Measurements from ENCODE around the gene NOCT.
"Not testable (repeated sequence)": the region's sequence is repeated elsewhere in the genome, so short reads cannot be mapped to it uniquely, and the experiment has no call there.

The NOCT gene, protein sequence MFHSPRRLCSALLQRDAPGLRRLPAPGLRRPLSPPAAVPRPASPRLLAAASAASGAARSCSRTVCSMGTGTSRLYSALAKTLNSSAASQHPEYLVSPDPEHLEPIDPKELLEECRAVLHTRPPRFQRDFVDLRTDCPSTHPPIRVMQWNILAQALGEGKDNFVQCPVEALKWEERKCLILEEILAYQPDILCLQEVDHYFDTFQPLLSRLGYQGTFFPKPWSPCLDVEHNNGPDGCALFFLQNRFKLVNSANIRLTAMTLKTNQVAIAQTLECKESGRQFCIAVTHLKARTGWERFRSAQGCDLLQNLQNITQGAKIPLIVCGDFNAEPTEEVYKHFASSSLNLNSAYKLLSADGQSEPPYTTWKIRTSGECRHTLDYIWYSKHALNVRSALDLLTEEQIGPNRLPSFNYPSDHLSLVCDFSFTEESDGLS

DNA sequence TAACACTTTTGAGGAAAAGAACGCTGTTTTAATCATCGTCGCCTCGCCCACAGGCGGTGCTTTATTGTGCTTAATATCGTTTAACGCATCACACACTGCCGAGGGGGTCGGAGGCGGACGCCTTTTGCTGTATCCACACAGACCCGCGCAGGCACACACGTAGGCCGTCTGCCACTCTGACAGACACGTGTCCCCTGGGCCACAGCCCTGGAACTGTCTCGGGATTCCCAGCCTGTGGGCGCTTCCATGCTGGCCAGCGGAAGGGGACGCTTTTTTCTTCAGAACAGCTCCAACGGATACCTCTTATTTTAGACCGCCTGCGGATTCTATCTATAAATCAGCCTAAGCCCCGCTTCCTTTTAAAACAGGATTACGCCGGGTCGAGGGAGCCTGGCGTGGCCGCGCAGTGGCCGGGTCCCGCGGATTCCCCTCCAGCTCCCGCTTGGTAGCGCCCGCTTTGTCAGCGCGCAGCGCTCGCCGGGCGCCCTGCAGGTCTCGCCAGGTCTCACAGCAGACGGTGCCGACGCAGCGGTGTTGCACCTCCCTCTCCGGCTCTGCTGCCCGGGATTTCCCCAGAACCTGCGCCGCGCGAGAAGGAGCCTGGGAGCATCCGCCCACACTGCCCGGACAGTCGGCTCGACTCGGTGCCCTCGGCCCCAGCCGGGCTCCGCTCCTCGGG lies at the start of gene NOCT:
Gene NOCT, plus strand, starts transcription at position 513 of the 679 bp plus-strand sequence. CDS start 201 bp downstream, outside the sequence.
- DNase-seq (ENCODE audit: low read depth): peak; percentile 86

DNA sequence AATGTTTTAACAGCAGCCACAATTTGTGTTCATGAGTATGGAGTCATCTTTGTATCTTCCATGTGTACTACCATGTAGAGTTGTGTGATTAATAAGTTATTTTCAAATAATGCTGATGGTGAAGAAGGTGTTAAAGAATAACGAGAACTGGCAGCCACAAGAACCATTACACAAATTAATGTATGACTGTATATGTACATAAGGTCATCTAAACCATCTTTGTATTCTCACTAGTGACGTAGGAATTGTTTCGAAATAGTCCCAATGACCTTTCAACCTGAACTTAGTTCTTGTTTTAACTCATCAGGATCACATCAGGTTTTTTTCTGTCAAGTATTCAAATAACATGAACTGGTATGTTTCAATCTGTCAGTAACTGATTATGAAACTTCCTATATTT lies 48.3 kb upstream of the NOCT start:
- no peak for DNase-seq (ENCODE audit: low read depth)

DNA sequence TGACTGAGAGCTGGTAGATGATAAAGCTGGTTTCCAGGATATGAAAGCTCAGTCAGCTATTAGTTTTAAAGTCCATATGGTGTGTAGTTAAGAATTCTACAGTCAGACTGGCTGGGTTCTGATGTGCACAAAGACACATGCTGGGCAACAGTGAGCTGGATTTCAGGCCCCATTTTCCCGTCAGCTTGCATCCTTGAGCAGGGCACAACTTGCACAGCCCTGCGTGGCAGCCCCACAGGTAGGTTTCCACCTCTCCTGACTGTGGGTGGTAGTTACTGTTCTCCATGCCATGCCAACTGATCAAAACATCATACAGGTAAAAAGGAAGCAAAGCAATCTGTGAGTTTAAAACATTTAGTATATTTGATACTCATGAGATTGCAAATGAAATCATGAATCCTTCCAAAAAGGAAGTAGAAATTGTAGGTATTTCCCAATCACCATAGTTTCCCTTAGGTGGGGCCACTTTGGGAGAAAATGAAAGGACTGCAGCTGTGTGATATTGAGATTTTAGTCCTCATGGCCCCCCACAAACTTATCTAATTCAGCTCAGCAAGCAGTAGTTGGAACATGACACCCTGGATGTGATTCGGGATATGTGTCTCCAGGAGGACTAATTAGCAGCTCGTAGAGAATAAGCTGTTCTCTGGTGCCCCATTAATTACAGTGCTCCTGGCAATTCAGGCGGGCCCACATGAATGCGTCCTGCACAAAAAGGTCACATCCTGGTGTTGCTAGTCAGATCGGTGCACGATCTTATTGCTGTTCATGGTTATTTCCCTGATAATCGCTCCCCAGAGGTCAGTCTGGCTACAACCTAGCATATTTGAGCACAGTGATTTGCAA lies 42.4 kb upstream of the NOCT start:
- DNase-seq (ENCODE audit: low read depth): no peak

DNA sequence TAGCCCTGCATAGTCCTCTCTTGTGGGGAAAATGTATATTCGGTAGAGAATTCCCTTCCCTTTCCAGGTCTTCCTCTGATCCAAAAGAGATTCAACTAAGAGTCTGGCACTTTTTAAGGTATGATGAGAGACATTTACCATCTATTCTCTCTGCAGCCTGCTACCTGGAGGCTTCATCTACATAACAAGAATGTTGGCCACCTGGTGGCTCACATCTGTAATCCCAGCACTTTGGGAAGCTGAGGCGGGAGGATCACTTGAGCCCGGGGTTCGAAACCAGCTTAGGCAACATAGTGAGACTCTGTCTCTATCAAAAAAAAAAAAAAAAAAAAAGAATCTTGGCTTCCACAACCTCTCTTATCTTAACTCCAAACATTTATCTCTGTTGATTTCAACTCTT lies 40.4 kb upstream of the NOCT start:
- DNase-seq (ENCODE audit: low read depth): no peak

DNA sequence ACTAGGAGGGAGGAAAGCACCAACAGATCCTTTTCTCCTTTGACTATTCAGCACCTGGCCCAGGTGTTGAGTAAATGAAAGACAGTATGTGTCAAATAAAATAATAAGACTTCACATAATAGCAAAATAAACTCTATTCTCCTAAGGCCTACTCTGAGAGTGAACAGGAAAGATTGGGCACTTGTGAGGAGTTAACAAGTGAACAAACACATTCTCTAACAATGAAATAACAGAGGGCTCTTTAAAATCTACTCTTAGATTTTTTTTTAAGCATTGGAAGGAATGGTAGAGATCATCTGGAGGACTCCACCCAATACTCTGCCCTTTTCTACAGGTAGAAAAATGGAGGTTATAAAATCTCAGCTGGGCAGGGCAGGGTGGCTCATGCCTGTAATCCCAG lies 39.1 kb upstream of the NOCT start:
- no peak for DNase-seq (ENCODE audit: low read depth)

DNA sequence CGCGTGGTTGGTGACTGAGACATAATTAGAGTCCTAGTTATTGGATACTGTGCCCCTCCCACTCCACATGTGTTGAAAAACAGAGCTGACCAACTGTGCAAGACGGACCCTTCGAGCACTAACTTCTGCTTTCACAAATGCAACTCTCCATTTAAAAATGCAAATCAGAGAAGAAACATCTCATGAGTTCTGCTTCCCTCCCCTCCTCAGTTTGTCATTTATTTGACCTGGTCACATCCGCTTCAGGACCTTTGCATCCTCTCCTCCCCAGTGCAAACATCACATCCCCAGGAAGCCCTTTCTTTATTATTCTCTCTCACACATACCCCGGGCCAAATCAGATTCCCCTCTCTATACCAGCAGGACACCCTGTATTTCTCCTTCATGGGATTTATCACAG lies 38.1 kb upstream of the NOCT start:
- no peak for DNase-seq (ENCODE audit: low read depth)

DNA sequence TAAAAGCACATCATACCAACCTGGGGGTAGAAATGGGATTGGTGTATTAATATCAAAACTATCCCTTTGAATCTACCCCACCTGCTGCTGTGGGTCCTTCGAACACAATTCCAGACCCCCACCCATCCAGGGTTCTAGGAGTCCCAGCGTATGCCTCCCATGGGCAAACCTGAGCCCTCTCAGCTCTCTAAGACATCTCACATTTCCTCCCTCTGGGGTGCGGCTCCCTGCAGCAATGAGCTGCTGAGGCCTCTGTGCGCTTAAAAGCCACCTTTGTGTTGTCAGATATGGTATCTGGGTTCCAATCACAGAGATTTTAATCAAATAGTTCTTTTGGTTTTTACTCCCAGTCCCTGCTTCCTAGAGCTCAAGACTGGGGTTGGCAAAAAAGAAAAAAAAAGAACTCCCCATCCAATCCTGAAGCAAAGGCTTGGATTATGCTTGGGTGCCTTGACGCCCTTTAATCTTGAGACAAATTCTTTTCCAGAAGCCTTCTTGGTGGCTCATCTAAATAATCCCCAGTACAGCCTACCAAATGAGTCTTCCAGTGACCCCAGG lies 37.5 kb upstream of the NOCT start:
- DNase-seq (ENCODE audit: low read depth): no peak

DNA sequence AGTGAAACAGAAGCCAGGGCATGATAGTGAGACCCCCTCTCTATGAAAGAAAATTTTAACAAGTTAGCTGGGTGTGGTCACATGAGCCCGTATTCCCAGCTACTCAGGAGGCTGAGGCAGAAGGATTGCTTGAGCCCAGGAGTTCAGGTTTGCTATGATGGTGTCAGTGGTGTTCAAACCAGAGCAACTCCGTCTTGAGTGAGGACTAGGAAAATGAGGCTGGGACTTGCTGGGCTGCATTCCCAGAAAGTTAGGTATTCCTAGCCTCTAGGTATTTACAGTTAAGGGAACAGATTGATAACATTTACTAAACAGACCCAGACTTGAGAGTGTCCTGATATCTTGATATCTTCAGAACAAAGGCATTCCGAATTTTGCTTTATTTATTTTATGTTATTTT lies 37.0 kb upstream of the NOCT start:
- DNase-seq (ENCODE audit: low read depth): no peak

DNA sequence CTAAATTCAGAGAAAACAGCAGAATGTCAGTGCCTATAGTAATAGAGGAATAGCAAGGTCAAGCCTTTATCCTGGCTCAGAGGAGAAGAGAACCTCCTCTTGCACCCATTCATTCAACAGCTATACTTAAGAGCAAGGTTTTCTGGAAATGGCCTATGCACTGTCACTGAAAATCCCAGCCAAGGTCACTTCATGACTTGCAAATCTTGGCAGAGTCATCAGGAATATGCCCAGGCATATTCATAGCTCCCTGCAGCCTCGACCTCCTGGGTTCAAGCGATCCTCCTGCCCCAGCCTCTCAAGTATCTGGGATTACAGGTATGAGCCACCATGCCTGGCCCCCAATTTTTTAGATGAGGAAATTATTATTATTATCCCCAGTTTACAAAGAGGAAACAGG lies 35.8 kb upstream of the NOCT start:
- DNase-seq (ENCODE audit: low read depth): no peak

DNA sequence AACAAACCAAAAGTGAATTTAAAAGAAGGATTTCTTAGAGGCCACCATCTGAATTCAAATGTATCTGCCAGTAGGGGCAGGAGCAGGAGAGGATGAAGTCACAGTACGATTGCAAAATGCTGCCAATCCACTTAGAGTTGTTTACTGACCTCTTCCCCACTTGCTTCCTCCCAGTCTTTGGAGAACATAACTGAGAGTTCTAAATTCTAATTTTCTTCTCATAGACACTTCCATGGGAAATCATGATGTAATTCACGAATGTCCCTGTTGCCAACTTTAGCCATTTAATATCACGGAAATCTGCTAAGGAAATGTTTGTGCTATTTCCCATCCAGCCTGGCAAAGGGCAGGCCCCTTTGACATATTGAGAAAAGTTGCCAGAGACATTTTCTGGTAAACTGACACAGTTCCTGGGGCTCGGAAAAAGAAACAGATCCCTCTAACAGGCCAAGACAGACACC lies 33.6 kb upstream of the NOCT start:
- DNase-seq (ENCODE audit: low read depth): peak; percentile 86

DNA sequence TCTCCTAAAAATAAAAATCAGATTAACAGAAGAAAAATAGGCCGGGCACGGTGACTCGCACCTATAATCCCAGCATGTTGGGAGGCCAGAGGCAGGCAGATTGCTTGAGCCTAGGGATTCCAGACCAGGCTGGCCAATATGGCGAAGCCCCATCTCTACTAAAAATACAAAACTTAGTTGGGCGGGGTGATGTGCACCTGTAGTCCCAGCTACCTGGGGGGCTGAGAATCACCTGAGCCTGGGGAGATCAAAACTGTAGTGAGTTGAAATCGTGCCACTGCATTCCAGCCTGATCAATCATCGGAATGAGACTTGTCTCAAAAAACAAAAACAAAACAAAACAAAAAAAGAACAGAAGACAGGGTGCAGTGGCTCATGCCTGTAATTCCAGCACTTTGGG lies 32.8 kb upstream of the NOCT start:
- no peak for DNase-seq (ENCODE audit: low read depth)

DNA sequence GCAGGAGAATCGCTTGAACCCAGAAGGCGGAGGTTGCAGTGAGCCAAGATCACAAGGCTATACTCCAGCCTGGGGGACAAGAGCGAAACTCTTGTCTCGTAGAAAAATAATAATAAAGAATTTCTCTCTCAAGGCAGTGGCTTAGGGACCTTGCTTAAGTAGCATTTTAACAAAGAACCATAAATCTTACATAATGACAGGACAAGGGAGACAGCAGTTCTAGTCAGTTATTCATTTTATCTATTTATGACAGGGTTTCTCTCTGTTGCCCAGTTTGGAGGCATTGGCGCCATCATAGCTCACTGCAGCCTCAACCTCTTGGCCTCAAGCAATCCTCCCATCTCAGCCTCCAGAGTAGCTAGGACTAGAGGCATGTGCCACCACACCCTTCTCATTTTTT lies 31.9 kb upstream of the NOCT start:
- DNase-seq (ENCODE audit: low read depth): no peak

DNA sequence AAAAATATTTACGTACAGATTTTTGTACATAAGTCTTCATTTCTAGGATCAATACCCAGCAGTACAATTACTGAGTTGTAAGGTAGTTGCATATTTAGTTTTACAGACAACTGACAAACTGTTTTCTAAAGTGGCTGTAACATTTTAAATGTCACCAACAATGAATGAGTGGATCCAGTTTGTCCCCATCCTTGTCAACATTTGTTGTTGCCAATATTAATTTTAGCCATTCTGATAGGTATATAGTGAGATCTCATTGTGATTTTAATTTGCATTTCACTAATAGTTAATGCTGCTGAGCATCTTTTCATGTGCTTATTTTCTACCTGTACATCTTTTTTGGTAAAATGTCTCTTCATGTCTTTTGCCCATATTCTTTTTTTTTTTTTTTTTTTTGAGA lies 30.9 kb upstream of the NOCT start:
- no peak for DNase-seq (ENCODE audit: low read depth)

DNA sequence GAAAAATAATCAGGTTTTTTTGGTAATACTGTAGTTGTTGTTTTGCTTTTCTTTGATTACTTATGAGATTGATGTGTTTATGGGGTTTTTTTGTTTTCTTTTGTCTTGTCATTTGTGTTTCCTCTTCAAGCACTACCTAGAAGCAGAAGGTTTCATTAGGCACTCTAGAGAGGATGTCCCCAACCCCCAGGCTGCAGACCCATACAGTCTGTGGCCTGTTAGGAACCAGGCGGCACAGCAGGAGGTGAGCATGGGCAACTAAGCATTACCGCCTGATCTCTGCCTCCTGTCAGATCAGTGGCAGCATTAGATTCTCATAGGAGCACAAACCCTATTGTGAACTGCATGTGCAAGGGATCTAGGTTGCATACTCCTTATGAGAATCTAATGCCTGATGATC lies 22.9 kb upstream of the NOCT start:
- no peak for DNase-seq (ENCODE audit: low read depth)

DNA sequence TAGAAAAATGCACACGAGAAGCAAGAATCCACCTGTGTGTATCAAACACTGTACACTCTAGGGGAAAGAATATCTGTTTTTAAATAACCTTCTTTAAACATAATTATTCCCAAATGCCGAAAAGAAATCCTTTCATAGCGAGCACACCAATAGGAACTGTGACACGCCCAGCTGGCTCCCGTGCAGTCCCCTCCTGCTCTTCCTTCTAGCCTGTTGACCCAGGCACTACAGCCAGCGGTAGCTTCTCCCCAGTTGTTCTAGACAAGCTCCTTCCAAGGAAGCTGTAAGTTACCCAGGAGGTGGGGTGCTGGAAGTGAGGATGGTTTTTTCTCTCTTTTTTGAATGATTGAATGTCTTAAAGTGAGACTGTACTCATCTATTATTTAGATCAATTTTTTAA lies 19.5 kb upstream of the NOCT start:
- DNase-seq (ENCODE audit: low read depth): no peak

DNA sequence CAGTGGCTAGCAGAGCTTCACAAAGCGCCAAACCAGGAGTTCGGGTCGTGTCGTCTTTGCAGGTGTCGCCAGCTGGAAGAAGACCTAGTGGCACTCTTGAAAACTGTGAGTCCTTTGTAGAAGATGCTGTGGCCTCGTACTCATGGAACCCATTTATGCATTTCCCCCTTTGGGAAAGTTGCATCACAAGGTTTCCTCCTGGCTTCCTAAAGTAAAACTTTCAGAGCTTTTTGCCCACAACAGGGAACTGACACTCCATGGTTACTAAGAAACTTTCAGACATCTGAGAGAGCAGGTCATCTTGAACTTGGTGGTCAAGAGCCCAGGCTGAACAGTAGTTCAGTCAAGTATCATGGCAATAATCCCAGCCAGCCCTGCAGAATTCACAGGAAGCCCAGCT lies 15.9 kb upstream of the NOCT start:
- DNase-seq (ENCODE audit: low read depth): no peak

DNA sequence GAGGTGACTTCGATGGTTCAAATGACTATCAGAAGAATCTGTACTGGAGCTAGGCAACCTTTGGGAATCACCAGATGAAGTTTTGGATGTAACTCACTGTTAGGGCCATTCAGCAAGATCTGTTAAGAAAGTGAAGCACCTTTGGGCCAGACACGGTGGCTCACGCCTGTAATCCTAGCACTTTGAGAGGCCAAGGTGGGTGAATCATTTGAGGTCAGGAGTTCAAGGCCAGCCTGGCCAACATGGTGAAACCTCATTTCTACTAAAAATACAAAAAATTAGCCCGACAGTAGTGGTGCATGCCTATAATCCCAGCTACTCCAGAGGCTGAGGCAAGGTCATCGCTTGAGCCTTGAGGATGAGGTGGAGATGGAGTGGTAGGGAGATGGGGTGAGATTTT lies 15.4 kb upstream of the NOCT start:
- not testable (repeated sequence) for DNase-seq (ENCODE audit: low read depth)

DNA sequence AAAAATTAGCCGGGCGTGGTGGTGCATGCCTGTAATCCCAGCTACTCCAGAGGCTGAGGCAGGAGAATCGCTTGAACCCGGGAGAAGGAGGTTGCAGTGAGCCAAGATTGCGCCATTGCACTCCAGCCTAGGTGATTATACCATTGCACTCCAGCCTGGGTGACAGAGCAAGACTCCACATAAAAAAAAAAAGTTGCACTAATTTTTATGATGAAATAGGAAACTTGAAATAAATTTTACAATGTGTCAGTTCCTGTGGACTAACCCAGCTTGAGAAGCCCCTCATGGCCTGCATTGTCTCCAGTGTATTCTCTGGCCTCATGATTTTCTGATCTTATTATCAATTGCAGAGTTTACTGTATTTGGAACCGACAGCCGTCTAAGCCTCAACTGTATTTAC lies 14.2 kb upstream of the NOCT start:
- not testable (repeated sequence) for DNase-seq (ENCODE audit: low read depth)

DNA sequence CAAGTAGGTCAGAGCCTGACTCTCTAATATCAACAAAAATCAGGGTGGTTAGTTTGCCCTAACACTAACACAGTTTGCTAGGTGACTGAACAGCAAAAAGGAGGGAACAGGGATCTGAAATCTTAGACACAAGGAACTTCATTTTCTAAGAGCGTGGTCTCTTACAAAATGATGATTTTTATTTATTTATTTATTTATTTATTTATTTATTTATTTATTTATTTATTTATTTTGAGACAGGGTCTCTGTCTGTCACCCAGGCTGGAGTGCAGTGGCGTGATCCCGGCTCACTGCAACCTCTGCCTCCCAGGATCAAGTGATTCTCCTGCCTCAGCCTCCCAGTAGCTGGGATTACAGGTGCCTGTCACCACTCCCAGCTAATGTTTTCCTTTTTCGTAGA lies 11.9 kb upstream of the NOCT start:
- DNase-seq (ENCODE audit: low read depth): not testable (repeated sequence)

DNA sequence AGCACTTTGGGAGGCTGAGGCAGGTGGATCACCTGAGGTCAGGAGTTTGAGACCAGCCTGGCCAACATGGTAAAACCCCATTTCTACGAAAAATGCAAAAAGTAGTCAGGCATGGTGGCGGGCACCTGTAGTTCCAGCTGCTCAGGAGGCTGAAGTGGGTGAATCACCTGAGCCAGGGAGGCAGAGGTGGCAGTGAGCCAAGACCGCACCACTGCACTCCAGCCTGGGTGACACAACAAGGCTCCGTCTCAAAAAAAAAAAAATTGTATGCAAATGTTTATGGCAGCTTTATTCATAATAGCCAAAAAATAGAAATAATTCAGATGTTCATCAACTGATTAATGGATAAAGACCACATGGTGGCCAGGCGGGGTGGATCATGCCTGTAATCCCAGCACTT lies 9.8 kb upstream of the NOCT start:
- DNase-seq (ENCODE audit: low read depth): no peak

DNA sequence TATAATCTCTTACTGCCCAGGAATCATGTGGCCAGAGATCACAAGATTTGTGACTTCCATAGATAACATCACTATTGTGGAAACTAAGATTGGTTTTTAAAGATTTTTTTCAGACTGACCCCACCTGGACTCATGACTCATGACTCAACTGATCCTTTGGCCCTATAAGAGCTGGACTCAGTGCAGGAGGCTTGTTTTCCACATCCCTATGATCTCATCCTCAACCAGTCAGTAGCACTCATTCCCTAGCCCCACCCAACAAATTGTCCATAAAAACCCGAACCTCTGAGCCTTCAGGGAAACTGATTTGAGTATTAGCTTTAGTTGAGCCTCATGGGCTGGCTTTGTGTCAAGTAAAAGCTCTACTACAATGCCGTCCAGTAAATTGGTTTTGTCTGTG lies 7.9 kb upstream of the NOCT start:
- DNase-seq (ENCODE audit: low read depth): no peak

DNA sequence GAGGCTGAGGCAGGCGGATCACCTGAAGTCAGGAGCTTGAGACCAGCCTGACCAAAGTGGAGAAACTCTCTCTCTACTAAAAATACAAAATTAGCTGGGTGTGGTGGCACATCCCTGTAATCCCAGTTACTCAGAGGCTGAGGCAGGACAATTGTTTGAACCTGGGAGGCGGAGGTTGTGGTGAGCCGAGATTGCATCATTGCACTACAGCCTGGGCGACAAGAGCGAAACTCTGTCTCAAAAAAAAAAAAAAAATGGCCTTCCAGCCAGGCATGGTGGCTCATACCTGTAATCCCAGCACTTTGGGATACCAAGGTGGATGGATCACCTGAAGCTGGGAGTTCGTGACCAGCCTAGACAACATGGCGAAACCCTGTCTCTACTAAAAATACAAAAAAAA lies 7.3 kb upstream of the NOCT start:
- DNase-seq (ENCODE audit: low read depth): not testable (repeated sequence)
